Stimulated activated CD4-positive, alpha-beta T cell treated with anti-CD3 and anti-CD28 coated beads, TNF-alpha, amount 100 ng/mL, for 1 hour (primary cell): ENCODE results near the gene ACTG1.

Source experiments
- DNase-seq, 3 donors: peaks; one replicate each; pipeline ENCODE4 v3.0.0-alpha.2; 2020; ENCODE audit warnings: low read depth in 3 of 3, low spot score in 1 of 3

Gene ACTG1

DNA sequence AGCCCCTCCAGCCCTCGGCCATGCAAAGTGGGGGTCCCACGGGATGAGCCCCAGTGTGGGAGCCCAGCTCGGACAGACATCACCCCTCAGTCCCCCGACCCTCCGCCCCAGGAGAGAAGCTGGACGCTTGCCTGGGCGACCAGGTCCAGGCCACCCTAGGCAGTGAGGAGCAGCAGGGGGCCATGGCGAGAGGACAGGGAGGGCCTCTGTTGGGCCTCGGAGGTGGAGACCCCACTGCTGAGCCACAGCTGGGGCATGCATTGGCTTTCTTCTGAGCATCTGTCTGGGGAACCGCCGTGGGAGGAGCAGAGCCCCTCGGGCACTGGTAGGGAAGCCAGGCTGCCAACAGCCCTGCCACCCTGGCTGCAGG is 13.0 kb downstream of the ACTG1 start:
- no peak for DNase-seq

DNA sequence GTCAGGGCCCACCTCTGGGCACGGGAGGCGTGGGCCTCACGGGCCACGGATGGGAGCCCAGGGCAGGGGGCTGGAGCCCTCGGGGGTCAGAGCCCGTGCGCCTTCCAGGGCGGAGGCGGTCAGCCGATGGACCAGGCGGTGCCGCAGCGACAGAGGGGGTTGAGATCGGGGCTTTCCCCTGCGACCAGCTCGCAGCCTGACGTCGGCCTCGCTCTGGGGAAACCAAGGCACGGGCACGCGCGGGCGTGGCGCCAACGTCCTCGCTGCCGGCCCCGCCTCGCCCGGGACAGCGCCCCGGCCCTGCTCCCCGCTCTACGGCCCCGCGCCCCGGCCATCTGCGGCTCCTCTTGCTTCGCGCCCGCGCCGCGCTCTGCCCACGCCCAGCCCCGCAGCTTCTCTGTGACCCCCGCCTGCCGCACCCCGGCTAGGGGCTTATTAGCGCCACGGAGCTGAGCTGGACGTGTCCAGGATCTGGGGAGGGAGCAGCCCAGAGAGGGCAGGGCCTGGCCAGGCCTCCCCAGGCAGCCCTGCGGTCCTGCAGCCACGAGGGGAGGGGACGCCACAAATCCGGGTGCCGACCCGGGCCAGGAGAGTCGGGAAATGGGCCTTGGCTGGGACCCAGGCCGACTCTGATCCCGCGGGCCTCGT is 13.5 kb downstream of the ACTG1 start:
- no peak for DNase-seq

DNA sequence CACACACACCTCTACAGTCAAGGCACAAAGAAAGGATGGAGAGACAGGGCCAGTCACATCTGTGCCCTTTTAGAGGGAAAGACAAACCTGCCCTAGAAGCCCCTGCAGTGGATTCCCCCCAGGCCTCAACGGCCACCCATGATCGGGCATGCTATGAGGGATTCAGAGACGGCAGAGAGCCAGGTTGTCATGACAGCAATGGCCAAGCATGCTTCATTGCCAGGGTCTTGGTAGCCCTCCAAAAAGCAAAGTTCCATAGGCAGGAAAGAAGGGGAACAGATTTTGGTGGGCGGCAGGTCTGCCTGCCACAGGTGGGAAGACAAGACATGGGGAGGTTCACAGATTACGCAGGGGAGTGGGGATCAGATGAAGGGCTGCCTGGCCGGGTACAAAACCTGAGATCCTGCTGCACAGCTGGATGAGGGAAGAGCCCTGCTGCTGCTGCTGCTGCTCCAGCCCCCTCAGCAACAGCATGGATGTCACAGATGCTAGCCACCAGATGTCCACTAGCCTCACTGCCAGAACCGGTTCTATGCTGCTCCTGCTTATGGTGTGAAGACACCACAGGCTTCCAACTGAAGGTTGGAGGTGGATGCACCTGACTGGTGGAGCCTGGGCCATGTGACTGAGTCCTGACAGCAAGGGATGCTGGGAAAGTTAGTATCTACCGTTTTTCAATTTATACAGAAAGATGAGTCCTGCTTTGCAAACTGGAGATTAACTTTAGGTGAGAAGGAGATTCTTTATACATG is 17.8 kb downstream of the ACTG1 start:
- DNase-seq = no peak

DNA sequence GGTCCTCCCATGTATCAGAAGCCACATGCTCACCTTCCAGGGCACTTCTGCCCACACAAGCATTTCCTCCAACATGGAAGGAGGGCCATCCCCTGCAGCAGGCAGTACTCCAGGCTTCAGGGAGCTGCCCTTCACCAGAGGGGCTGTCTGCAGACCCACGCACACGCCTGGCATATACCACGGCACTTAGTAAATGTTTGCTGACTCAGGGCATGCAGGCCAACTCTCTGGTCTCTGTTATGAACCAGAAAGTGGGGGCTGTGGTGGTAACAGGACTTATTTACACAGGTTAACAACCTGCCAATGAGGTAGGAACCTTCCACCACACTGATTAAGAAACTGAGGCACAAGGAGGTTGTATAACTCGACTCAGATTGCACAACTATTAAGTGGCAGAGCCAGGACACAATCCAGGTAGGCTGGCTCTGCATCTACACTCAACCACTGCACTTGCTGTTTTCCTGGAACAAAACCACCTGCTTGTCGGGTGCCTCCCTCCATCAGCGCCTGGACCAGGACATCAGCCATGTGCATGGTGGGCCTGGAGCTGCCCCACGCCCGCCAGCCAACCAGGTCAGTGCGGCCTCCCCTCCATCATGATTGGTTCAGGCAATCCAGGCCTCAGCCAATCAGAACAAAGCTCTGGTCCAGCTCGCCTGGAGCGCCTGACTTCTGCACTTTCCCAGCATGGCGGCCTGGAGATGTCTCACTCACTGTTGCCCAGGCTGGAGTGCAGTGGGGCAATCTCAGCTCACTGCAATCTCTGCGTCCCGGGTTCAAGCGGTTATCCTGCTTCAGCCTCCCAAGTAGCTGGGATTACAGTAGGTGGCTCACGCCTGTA is 19.2 kb downstream of the ACTG1 start:
- DNase-seq = no peak

DNA sequence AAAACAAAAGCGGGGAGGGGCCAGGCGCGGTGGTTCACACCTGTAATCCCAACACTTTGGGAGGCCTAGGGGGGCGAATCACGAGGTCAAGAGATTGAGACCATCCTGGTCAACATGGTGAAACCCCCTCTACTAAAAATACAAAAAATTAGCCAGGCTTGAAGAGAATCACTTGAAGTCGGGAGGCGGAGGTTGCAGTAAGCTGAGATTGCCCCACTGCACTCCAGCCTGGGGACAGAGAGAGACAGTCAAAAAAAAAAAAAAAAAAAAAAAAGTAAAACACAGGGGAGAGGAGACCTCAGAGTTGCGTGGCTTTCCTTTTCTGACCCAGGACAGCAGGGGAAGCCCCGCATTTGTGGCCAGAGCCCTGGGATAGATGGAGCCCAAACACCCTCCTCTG is 19.9 kb downstream of the ACTG1 start:
- DNase-seq = no peak

DNA sequence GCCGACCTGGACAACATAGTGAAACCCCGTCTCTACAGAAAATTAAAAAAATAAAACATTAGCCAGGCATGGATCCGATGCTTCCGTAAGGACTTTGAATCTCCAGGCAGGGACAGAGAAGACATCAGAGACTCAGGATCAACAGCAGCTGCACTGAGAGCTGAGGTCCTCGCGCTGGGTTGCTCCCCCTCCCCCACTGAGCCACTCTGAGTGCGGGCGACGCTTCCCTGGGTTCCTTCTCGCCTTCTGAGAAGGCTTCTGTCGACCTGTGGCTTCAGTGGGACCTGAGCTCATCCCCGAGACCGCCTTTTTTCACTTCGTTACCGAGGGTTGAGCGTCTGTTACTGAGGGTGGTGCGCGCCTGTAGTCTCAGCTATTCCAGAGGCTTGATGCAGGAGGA is 20.4 kb downstream of the ACTG1 start:
- DNase-seq = no peak

DNA sequence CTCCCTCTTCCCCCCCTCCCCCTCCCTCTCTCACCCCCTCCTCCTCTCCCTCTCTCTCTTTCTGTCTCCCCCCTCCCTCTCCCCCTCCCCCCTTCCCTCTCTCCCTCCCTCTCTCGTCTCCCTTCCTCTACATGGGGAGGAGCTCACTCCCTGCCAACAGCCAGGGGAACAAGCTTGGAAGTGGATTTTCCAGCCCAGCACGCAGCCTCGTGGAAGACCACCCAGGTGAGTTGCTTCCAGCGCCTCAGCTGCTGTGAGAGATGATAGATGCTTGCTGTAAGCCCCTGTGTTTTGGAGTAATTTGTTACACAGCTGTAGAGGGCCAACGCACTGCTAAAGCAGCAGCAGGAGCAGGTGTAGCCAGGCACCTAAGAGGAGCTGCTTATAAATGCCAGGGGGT is 20.8 kb downstream of the ACTG1 start:
- DNase-seq = no peak

DNA sequence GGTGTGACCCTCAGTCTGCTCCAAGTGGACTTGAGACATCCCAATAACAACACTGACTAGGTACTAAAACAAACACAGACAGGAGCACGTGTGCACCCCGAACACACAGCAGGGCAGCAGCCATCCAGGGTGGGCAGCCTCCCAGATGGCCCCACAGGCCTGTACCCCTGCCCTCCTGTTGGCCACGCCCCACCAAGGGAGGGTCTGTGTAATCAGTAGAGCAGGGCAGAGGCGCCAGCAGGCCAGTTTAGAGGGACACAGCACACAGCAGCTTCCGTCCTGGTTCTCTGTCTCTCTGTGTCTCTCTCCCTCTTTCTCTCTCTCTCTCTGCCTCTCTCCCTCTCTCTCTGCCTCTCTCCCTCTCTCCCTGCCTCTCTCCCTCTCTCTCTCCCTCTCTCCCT is 21.4 kb downstream of the ACTG1 start:
- DNase-seq = no peak

DNA sequence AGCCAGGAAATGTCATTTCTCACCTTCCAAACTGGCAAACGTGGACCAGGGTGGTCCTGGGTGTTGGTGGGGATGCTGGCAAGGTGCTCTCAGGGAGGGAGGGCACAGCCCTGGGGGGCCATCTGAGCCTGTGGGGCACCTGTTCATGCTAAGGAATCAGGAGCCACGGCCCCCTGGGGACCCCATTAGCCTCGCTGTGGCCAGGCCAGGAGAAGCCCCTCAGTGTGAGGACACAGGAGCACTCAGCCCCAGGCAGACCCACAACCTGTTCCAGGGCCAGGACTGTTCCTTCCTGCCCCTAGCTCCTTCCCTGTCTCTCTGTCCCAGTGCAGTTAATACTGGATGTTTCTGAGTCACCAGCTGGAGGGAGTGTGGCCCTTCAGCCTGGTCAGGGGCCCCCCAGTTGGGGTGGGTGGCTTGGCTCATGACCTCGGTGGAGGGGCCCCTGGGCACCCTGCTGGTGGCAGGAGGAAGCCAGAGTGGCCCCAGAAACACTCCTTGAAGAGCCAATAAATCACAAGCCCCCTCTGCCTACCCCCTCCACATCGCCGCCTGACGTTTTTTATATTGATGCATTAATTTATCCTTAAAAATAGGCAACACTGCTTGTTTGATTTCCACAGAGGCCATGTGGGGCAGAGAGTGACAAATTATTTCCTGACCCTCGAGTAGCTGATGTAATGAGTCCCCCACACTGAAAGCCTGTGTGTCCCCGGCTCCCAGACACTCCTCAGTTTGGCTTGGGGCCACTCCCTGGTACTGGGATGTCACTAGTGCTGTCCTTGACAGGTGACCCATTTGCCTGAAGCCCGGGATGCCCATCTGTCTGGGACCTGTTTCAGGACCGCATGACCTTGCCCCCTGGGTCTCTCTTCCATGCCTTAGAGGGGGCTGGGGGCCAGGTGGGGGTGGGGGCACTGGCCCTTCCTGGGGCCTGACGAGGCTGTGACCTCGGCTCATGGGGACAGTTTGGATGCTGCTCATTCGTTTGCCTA is 22.3 kb downstream of the ACTG1 start:
- DNase-seq = no peak

DNA sequence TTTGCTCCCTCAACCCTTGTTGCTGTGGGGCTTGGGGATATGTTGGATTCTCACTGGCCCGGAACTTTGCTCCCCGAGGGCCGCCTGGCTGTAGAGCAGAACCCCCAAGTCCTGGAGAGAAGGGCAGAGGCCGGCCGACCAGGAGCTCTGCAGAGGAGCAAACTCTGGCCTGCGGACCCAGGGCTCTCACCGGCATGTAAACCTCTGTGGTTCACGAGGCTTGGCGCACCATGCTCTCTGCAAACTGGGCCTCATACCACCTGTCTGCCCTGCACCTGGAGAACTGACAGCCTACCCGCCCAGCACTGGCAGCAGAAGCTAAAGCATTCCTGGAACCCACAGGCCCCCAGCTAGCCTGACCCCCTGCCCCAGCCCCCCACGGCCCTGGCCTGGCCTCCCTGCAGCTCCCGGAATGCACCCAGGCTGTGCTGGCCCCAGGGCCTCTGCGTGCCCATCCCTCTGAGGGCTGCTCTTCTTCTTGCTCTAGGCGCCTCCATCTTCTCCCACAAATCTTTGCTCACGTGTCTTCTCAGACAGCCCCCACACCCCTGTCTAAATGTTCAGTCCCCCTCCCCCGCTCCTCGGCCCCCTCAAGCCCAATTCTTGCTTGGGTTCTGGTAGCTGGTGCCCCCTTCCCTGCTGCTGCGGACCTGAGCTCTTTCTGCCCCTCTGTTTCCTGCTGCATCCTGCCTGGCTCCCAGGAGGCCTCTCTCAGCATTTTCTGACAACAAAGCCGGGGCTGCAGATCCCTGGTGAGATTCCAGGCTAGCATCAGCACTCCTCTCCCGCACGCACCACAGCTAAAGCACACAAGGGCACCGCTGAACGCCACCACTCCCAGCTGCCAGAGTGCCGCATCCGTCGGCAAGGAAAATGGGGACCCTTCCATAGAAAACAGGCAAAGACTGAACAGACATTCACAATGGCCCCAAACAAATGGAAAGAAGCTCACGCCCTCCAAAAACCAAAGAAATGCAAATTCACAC is 23.3 kb downstream of the ACTG1 start:
- DNase-seq = no peak

DNA sequence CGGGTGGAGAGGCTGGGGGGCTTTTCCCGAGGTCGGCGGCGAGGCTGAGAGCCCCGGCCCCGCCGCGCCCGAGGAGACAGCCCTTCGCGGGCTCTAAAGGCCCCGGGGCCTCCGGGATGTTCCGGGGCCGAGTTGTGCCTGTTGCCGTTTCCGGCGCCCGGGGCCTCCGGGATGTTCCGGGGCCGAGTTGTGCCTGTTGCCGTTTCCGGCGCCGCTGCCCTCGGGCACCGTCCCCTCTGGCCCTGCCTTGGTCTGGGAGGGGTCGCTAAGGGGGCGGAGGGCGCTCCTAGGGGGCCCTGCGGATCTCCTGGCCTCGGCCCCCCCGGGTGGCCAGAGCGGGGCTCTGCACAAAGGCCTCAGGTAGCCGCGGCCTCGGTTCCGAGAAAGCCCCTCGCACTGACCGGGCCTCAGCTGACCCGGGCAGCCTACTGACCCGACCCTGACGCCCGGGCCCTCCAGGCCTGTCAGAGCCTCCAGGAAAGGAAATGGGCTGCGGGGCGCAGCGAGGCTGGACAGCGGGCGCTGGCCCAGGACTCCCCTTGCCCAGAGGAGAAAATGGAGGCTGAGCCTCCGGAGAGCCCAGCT is 24.2 kb downstream of the ACTG1 start:
- no peak for DNase-seq

DNA sequence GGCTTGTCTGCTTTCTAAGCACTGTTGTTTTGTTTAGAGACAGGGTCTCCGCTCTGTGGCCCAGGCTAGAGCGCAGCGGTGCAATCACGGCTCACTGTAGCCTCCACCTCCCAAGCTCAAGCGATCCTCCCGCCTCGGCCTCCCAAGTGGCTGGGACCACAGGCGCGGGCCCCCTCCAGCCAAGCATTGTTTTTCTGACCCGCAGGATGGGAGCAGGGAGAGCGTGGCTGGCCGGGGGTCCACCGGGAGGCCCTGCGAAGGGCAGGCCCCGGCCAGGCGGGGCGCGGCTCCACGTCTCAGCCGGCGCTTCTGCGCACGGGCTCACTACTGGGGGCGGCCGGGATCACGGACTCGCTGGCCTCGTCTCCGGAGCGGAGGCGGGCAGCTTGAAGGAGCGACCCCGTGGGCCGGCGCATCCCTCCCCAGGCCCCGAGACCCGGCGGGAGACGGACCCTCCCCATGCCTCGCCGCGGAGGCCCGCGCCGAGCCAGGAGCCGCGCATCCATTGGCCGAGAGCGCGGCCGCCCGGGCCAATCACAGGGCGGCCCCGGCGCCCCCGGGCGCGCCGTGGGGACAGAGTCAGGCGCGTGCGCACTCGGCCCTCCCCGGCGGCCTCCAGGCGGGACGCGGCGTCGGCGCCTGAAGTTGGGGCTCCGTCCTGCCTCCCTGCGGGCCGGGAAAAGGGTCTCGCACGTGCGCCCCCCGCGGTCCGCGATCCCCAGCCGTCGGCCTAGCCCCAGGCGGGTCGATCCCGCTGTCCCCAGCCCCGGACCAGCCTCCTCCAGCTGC is 24.9 kb downstream of the ACTG1 start:
- DNase-seq = peak; percentile 51 to 74 (median 65)

DNA sequence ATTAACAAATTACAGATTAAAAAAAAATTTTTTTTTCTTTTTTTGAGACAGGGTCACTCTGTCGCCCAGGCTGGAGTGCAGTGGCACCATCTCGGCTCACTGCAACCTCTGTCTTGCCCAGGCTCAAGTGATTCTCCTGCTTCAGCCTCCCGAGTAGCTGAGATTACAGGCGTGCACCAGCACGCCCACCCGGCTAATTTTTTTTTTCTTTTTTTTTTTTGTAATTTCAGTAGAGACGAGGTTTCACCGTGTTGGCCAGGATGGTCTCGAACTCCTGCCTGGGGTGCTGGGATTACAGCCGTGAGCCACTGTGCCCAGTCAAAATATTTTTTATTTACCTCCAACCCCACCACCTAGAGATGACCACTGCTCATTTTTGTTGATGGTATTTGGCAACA is 25.5 kb downstream of the ACTG1 start:
- no peak for DNase-seq

DNA sequence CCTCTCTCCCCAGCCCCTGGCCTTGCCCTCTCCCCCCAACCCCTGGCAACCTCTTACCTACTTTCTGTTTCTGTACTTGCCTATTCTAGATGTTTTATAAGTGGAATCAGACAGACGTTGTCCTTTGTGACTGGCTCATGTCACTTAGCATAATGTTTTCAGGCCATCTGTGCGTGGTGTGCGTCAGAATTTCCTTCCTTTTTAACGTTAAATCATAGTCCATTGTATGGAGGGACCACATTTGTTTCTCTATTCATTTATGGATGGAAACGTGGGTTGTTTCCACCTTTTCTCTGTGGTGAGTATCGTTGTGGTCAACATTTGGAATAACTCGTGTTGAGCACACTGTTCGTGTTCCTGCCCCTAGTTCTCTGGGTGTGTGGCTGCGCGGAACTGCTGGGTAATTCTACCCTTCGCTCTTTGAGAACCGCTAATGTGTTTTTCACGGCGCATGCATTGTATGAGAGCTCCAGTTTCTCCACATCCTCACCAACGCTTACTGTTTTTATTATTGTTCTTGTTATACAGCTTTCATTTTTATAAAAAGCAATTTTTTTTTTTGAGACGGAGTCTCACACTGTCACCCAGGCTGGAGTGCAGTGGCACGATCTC is 26.3 kb downstream of the ACTG1 start:
- no peak for DNase-seq

DNA sequence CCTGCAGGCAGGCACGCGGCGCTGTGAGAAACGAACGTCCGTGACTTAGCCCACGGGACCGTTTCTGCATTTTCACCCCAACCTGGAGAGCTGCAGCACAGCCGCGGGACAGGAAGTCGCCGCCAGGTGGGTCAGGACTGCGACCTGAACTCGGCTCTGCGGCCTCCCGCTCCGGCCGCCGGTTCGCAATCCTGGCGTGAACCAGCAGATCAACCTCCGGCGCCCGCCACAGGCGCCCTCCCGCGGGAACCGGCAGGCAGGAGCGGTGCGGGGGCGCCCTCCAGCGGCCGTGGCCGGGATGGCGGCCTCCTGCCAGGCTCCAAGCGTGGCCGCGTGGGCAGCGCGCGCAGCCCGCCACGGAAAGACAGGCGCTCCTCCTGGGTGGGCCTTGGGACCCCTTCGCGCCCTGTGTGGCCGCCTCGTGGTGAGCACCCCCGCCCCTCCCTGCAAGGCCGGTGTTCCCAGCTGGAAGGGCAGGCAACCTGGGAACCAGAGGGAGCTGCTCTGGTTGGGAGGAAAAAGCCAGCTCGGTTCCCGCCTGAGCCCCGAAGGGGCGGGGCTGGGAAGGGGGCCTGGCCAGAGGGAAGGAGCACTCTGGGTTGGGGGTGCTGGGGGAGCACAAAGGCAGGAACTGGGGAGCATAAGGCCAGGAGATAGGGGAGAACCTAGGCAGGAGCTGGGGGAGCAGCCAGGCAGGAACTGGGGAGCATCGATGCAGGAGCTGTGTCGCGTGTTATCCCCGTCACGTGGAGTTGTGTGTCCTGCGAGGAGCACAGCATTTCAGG is 28.2 kb downstream of the ACTG1 start:
- peak; percentile 77 to 88 (median 80) for DNase-seq

DNA sequence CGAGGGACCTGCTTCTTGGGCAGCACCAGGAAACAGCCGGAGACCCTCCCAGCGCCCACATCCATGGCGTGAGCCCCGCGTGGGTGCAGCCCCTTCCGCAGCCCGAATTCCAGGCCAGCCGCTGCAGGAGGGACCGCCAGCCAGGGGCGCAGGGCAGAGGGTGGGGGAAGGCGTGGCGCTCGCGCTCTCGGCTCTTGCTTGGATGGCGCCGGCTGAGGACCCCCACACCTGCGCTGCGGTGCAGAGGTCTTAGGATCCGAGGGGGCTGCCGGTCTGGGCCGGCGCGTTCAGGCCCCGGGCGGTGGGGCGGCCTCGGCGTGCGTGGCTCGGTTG is 28.8 kb downstream of the ACTG1 start:
- no peak for DNase-seq

DNA sequence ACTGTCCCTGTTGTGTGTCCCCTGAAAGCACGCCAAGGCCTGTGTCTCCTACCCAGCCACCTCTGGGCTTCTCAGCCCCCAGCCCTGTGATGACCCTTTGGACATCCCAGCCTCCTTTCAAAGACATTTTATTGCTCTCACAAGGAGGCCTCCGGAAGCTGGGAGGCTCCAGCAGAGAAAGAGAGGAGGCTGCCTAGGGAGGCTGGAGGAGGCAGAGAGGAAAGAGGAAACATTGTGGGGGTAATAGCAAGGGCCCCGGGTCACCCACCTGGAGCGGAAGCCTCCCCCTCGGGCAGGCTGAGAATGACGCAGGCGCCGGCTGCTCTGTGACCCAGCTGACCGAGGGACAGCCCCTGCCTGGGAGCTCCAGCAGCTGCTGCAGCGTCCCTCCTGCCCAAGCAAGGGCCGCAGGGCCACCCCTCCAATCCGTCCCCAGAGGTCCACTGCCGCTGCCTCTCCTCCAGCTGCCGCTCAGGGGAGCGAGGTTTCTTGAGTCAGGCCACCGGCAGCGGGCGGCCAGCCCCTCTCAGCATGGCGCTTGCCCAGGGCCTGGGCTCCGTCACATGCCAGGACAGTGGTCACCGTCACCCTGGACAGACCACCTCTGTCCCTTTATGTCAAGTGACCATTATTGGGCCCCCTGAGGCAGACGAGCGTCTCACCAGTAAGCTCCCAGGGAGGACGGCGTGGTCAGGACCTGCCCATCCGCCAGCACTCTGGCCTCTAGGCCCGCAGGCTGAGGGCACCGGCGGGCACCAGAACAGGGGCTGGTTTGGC is 29.3 kb downstream of the ACTG1 start:
- DNase-seq = no peak
